Measurements from ENCODE around the gene ANKK1.

Gene ANKK1

DNA sequence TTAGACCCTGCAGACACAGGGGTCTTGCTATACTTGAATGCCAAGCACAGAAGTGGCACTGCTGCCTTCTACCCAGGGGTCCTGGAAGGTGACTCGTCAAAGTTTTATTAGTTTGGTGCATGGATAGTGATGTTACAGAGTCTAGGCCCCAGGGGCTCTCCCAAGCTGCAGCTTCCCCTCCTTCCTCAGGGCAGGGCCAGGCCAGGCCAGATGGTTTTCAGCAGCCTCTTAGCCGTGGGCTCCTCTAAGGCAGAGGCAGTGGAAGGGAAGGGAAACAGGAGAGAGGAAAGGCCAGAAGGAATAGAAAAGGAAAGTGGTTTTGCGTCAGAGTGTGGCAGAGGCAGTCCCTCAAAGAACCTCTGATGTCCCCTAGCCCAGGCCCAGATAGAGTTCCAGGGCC, 21.9 kb downstream of the ANKK1 start:
- DNase-seq, result no peak

DNA sequence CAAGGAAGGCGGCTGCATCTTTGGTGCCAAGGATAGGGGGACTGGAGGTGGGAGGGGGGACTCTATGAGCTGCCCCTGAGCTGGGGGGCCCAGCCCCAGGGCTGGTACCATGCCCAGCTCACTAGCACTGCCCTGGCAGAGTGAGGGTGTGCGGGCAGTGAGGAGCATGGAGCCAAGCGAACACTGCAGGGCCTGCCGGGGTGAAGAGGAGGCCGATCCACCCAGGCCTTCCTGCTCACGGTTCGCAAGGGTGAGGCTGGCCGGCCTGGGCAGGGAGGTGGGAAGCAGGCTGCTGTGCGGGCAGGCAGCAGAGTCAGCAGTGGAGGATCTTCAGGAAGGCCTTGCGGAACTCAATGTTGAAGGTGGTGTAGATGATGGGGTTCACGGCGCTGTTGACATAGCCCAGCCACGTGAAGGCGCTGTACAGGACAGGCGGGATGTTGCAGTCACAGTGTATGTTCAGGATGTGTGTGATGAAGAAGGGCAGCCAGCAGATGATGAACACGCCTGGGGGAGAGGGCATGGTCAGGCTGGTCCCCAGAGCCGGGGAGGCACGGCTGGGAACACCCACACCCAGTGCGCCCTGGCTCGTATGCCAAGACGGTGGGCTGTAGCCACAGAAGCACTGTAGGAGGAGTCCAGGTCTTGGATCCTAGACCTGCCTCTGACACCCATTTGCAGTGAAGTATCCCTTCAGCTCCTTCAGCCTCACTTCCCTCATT, 23.0 kb downstream of the ANKK1 start:
- DNase-seq, result no peak

DNA sequence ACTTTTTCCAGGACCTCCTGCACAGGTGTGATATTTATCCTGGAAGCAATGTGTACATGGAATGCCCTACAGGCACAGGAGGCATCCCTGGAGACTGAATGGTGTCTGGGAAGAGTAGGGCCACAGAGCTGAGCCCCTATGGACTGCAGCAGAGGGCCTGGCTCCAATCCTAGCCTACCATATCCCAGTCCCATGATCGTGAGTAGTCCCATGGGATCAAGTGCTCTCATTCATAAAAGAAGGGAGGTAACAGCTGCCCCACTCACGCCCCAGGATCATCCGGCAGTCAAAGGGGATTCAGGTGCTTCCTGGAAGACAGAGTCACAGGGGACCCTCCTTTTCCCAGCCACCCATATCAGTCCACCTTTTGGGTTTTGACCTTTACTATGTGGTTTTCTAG, 24.0 kb downstream of the ANKK1 start:
- no peak for DNase-seq

DNA sequence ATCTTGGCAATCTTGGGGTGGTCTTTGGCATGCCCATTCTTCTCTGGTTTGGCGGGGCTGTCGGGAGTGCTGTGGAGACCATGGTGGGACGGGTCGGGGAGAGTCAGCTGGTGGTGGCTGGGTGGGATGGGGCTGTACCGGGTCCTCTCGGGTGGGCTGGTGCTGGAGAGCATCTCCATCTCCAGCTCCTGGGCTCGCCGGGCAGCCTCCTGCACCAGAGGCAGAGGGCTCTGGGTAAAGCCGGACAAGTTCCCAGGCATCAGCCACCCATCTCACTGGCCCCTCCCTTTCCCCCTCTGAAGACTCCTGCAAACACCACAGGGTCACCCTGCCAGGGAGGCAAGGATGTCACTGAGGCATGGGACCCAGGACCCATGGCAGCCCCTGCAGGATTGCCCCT, 25.1 kb downstream of the ANKK1 start:
- no peak for DNase-seq

DNA sequence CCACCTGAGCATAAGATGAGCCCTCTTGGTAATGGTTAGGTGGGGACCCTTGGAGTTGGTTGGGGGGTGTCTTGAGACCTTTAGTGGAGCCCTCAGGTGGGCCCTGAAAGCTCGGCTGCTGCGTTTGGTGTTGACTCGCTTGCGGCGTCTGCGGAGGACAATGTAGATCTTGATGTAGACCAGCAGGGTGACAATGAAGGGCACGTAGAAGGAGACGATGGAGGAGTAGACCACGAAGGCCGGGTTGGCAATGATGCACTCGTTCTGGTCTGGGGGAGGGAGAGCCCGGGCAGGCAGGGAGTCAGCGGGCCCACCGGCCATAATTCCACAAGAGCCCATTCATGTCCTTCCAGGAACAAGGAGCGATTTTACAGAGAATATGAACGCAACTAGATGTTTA, 27.8 kb downstream of the ANKK1 start:
- no peak for DNase-seq

DNA sequence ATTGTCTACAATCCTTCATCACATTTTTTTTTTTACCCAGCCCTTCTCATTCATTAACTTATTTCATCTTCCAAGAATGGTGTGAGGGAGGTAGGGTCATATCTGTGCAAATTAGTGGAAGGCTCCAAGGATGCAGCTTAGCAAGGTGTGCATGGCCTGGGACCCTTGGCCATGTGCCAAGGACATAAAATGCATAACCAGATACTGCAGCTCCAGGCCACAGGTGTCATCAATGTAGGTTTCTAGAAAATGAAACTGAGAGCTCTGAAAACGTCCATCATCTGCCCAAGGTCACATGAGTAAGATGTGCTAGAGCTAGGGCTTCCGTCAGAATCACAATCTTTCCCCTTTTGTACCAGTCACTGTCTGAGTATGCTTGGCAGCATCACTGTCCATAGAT, 29.8 kb downstream of the ANKK1 start:
- peak in 1 of 5 donors; percentile 5 for DNase-seq

DNA sequence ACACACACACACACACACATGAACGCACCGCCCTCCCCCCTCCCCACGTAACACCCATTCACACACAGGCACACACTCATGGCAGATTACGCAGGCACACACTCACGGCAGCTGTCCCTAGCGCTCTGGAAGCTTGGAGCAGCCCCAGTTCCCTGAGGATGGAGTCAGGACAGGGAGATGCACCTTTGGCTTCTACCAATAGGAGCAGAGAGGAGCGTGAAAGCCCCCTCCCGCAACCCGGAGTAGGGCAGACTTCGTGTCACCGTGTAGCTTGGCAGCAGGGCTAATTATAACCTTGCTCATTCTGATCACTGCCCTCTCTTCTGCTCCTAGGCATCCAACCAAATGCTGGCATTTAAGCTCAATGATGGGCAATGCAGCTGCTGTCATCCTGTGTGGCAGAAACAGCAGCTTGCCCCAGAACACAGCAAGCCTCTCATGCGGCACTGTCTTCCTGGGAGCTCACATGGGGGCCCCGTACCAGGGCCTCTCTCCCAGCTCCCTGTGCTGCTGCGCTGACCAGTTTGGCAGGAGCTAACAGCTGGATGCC, 31.9 kb downstream of the ANKK1 start:
- DNase-seq, result no peak

DNA sequence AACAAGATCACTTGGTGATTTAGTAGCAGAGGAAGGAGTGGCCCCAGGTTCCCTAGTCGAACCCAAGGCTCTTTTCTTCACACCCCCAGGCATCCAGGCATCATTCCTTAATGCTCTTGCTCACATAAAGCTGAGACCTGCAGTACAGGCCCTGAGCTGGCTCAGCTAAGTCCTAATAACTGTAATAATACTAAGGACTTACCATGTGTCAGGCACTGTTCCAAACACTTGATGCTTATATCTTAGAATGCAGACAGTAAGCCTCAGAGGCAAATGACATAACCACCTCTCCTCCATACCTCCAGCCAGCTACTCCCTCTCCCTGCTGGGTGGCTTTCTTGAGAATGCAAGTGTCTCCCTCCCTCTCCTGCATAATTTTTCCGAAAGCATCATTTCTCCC, 33.2 kb downstream of the ANKK1 start:
- no peak for DNase-seq

DNA sequence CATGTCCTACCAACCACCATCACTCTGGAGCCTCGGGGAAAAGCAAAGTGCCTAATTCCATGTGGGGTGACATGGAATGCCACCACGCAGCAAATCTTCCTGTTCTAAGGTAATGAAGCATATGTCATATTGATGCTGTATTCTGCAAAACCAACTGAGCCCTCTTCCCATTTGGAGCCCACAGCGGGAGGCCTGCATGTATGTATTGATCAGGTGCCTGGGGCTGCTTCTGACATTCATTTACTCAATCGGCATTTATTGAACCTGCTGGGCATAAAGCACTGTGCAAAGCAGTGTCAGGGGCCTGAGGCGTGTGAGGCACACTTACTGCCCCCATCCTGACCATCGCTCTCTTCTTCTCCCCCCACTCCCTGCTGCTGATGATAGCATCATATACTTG, 39.1 kb downstream of the ANKK1 start:
- DNase-seq, result no peak

DNA sequence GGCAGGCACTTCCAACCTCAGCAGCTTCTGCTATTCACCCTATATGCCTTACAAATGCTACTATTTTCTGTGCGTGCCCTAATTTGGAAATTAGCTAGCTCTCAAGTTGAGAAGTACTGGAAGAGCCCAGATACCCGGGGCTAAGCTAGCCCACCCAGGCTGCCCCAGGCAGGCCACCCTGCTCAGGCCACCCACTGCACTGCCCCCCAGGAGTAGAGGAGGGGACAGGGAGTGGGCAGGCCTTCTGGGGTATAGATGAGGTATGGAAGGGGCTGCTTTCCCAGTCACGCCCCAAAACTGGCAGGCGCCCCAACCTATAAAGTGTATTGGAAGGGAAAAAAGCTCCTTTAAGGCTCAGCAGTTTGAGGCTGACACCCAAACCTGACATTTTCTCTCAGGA, 44.2 kb downstream of the ANKK1 start:
- DNase-seq, result no peak

DNA sequence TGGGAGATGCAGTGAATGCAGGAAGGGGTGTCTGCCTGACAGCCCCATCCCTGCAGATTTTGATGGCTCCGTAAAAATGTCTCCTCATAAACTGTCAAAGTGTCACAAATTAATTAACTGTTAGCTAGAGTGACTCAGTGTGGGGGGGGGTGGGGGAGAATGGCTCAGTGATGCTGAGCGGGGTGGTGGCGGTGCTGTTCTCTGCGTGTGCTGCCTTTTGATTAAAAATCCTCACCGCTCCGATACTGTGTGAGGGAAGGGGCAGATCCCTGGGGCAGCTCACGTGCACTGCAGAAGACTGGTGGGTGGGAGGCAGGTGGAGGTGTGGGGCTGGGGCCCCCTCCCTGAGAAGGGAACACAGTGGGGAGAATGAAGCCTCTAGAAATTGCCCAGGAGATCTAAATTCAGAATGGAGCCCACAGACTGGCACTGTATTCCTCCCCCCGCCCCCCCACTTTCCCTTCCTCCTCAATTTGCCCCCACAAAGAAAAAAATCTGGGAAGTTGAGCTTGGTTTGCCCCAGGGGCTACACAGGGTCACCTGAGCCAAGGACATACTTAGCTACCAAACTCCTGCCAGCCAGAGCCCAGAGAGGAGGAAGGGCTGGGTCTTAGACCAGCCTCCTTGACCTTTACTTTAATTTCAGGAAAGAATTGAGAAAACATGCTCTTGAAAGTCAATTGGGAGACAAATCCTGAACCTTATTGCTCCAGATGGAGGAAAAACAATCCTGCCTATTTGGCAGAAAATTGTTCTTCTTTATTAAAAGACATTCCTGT, 47.8 kb downstream of the ANKK1 start:
- DNase-seq, result no peak

DNA sequence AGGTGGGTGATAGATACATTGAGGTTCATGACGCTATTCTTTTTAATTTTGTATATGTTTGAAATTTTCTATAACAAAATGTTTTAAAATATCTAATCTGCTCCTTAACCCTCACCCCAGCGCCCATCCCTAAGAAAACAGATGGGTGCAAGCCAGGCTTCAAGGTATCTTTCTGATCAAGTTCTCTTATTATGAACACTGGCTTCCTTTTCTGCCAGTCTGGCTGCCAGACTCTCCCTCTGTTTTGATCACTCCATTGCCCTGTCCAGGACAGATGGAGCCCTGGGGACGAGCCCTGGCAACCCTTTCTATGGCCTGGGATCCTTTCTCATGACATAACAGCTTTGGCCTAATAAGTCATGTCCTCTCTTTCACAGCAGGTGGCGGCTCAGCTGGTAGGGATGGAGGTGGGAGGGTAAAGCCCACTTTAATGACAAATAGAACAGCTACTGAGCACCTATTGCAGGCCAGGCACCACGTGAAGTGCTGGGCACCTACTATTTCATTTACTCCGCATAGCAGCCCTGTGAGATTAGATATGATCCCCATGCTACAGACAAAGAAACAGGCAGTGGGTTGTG, 49.2 kb downstream of the ANKK1 start:
- DNase-seq, result no peak

DNA sequence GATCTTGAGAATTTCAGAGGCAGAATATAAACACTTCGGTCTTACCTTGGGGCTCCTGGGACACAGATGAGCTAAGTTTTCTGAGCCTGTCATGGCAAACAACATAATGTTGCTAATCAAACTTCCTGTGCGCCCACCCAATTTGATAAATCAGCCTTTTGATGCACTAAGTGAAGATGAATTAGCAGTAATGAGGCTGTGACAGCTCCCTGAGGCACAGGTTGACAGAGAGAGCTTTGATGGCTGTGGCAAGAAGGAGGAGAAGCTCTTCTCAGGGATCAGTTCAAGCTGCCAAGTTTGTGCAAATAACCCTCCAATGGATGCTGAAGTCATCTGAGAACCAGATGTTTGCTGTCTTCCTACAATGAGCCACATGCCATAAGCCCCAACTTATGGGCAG, 53.2 kb downstream of the ANKK1 start:
- no peak for DNase-seq

DNA sequence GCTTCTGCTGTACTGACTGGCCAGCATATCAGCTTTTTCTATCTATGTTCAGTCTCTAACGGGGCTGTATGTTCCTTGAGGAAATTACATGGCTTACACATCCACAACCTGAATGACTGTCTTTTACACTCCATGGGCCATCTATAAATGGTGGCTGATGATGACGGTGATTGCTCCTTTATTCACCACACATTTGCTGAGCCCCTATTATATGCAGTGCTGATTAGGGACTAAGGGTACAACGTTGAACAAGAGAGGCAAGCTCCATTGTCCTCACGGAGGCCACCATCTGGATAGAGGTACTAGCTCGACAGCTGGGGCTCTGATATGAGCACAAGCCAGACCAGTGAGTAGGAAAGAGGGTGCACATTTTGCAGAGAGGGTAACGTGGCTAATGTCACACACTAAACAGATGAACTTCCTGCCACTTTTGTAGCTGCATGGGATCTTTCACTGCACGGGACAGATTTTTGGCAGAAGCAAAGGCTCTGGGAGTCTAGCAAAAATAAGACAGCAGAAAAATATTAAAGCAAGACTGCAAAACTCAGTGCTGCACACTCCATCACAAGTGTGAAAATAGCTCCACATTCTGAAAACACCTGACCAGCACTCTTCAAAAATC, 57.0 kb downstream of the ANKK1 start:
- no peak for DNase-seq

DNA sequence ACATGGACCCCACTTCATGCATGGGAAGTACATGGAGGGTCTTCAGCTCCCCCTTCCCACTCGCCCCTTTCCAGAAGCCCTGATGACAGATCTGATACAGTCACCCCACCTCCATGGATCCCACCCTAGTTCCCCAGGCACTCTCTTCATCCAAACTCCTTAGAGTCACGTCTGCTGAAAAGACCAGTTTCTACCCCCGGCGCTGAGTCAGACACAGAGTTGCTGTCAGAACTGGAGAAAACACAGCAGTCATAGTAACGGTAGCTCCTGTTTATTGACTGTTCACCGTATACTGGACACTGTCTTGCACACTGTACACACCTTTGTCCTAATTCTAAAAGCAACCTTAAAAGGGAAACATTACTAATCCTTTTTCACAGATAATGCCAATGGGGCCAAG, 58.5 kb downstream of the ANKK1 start:
- DNase-seq, result peak in 1 of 5 donors; percentile 63

DNA sequence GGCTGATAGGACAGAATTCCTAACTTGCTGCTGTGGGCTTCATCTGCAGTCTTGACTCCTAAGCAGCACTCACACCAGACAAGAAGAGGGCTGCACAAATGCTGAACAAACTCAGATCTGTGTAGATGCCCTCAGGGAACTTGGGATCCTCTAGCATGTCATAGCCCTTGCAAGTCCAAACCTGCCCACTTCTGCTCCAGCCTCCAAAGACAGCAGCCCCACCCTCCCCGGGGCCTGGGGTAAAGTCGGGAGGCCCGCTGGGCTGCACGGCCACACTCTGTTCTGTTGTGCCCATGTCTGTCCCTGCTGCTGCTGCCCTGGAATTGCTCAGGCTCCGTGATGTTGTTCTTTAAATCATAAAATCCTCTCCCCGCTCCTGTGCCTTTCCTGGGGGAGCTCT, 59.4 kb downstream of the ANKK1 start:
- DNase-seq, result no peak

DNA sequence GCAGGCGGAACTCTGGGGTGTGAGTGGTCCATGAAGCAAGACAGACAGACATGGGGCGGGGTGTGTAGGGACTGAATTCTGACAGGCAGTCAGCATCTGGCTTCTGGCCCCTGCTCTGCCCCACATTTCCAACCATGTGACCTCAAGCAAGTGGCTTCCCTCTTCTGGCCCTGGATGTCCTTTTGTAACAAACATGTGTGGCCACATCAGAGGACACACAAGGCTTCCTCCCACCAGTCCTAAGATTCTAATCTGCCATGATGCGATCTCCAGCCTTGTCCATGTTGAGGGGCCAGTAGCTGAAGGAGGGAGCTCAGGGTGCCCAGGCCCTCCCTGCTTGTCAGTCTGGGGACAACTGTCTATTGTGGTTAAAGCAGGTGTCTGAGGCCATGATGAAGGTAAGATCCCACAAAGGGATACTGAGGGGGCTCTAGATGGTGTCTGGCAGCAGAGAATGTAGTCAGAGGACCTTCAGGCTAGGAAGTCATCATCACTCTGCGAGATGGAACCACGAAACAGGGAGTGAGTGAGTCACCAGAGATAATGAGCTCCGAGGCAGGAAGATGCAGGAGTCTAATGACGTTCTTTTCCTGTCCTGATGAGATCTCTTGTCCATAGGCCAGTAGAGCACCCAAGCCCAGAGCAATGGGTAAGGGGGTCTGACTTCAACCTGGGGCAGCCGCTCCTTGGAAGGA, 60.2 kb downstream of the ANKK1 start:
- DNase-seq, result peak in 1 of 5 donors; percentile 57

DNA sequence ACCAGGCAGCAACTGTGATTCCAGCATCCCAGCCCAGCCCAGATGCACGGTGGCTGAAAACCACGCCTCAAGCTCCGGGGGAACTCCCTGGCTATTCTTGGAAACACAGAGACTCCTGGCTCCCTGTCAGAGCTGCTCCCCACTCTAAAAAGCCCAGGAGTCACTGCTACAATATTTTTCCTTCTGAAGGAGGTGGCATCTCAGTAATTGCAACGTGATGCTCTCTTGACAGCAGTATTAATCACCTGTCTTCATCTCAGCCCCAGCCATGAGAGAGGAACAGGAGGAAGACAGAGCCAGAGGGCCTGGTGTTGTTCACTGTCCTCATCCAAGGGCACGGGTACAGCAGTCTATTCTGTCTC, 60.7 kb downstream of the ANKK1 start:
- no peak for DNase-seq

DNA sequence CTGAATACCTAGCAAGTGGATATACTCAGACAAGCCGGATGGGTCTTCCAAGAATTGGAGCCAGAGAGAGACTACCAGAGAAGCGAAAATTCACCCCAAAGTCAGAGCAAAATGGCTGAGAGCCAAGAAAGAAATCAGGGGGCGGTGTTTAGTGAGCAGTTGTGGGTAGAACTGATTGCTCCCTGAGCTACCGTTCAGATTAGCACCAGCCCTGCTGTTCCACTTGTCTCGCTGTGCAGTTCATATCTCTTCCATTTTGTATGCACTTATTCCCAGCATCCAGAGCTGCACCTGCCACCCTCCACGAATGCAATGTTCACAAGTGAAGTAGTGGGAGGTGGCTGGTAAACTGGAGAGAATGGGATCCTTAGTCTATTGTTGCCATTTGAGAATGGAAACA, 62.2 kb downstream of the ANKK1 start:
- DNase-seq, result no peak

All from T-helper 1 cell (primary cell).